Cardiac septum (tissue), 1 donor: ENCODE results near the gene ACAA2. TPM values are rescaled to one million over a fixed set of nuclear protein-coding genes. Genes with fewer than 3 reads are reported as not detected.
"Not testable (repeated sequence)": the region's sequence is repeated elsewhere in the genome, so short reads cannot be mapped to it uniquely, and the experiment has no call there.

Experiments used
- DNase-seq: peaks from one replicate; pipeline ENCODE4 v3.0.0-alpha.2; 2020; ENCODE audit warnings: low spot score
- intact Hi-C: fragments of 100-400 bp; cut with DNase I; formaldehyde crosslinking; loops from one replicate; pipeline ENCODE4 v1.14.0; 2022
- total RNA-seq: library from RNA; stranded (reverse); fragmentation: NEBNext Ultra II Directional; extraction: Animal tissue kit (Norgen Biotek cat#: 25700); gene quantifications from one replicate; pipeline ENCODE4 v1.2.1, GENCODE V29; 2021
- donor health status: DM: no; HTN: no; CAD: no.

ACAA2 gene
- total RNA-seq, 1 donor from 2014 or later, result 130 TPM

DNA sequence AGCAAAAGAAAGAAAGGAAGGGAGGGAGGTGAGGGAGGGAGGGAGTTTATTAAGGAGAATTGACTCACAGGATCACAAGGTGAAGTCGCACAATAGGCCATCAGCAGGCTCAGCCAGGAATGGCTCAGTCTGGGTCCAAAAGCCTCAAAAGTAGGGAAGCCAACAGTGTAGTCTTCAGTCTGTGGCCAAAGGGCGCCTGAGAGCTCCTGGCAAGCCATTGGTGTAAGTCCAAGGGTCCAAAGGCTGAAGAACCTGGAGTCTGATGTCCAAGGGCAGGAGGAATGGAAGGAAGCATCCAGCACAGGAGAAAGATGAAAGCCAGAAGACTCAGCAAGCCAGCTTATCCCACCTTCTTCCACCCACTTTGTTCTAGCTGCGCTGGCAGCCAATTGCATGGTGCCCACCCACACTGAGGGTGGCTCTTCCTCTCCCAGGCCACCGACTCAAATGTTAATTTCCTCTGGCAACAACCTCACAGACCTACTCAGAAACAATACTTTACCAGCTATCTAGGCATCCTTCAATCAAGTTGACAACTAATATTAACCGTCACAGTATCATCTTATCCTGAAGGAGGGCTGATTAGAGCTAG lies 5.8 kb upstream of the ACAA2 start:
- intact Hi-C loops, result no loop called here
- DNase-seq, result no peak

DNA sequence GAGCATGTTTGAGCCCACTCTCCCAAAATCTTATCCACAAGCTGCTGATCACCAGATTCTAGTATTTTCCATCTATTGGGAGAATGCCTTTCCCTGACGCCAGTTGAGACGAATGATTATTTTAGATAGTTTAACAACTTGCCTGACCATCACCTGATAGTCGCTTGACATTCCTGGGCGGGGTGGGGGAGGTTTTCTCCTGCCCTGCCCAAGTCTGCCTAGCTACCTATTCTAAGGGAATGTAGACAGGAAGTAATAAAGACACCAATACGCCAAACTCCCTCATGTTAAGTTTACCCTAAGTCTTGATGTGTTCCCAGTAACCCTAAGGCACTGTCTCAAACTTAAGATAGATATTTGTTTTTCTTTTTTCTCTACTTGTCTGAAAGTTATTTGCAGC lies 4.6 kb upstream of the ACAA2 start:
- intact Hi-C loops, result no loop called here
- no peak for DNase-seq

DNA sequence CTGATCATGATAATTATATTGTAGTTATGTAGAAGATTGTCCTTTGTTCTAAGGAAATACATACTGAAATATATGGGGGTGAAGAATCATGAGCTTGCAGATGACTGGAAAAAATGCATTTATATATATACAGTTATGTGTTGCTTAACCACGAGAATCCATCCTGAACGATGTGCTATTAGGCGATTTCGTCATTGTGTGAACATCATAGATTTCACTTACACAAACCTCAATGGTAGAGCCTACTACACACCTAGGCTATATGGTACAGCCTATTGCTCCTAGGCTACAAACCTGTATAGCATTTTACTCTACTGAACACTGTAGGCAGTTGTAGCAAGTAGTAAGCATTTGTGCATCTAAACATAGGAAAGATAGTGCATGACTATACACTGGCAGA lies 2.6 kb upstream of the ACAA2 start:
- intact Hi-C loops, result no loop called here
- DNase-seq, result no peak

- DNase-seq, result peak; percentile 78
- intact Hi-C loops, result loop anchor here (5.0 kb wide), 1 partner anchor 862 kb away; the partner anchor contains the start of gene SMAD7
Observed at GRCh38 chr18:49814147-49814499, 790 bp upstream of the ACAA2 start.

DNA sequence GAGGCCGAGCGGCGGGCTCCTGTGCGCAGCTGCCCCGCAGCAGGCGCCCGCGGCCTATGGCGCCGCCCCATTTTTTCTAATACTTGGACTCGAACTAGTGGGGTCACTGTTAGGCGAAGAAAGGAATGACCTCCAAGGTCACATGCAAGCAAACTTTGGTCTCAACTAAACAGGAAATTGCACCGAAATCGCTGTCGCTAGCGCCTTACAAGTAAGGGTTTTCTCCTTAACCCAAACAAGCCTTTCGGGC lies 339 bp downstream of the ACAA2 start:
- intact Hi-C loops, result loop anchor here (5.0 kb wide), 1 partner anchor 861 kb away; the partner anchor contains the start of gene SMAD7
- peak; percentile 76 for DNase-seq

DNA sequence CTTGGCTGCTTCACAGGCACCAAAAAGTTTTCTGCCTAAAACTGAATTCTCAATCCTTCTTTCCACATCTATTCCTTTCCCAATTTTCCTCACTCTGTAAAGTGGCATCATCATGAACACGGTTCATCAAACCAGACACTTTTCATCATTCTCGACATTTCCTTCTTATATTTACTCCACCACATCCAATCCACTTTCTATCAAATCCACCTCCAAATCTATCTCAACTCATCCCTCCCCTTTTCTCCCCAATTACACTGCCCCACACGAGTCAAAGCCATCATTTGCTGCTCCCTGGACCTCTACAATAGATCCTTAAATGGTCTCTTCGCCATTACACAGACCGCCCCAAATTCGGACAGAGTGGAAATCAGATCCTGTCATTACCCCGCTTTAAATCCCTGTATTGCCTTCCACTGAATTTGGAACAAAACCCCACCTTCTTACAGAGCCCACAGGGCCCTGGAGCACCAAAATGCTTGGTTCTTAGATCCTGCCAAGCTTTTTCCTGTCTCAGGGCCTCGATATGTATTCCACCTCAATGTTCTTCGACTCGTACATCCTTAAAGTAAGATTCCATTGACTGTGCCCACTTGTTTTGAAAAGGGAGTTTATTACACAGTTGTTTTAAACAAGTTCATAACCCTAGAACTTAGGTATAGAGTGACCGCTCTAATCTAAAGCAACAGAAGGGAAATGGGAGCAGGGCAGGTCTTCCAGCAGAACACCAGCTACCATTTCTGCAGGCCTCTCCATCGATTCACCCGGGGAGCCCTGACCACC lies 856 bp downstream of the ACAA2 start:
- DNase-seq, result no peak
- intact Hi-C loops, result loop anchor here (5.0 kb wide), 1 partner anchor 860 kb away; the partner anchor contains the start of gene SMAD7

DNA sequence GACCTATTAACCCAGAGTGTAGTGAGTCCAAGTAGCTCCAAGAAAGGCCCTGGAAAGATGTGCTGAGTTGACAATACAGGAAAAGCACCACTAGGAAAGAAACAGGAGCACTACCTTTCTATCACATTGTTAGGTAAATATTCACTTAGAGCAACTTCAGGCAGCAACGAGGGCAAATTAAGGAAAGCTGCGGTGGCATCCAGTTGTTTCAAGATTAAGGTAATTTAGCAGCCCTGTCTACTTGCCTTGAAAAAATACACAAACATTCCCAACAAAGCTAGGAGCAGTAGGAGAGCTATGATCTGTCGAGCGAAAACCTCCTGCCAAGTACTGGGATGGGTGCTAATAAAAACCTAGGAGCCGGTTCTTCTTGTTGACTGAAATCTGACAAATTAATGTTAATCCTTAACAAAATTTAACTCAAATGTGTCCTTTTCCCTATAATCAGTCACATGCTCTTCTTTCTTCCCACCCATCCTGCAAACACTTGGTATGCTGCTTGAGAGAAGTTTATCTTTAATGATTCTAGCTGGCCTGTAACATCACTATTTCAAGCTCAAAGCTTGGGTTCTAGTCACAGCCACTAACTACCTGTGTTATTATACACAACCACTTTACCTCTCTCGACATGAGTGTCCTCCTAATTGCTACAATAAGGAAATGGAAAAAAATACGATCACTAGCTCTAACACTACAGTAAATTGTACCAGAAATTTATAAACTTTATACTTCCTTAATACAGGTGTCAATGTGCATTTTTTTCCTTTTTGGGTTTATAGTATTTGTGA lies 2.0 kb downstream of the ACAA2 start:
- no peak for DNase-seq
- intact Hi-C loops, result loop anchor here (5.0 kb wide), 1 partner anchor 859 kb away; the partner anchor contains the start of gene SMAD7

- intact Hi-C loops, DNase-seq: not testable (repeated sequence)
Observed at GRCh38 chr18:49808553-49809191, 4.7 kb downstream of the ACAA2 start.

DNA sequence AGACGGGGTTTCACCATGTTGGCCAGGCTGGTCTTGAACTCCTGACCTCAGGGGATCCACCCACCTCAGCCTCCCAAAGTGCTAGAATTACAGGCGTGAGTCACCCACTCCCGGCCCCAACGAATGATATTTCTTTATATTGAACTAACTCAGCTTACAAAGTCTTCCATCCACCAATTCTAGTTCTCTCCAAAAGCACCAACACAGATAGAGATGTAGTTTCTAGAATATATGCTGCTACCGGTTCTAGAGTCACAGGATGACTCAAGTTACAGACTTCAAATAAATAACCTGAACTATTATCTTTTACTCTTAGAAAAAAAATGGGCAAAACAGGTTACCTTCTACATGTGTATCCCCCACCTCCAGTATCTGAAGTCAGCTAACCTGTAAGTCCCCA lies 9.2 kb downstream of the ACAA2 start:
- intact Hi-C loops, result no loop called here
- no peak for DNase-seq

DNA sequence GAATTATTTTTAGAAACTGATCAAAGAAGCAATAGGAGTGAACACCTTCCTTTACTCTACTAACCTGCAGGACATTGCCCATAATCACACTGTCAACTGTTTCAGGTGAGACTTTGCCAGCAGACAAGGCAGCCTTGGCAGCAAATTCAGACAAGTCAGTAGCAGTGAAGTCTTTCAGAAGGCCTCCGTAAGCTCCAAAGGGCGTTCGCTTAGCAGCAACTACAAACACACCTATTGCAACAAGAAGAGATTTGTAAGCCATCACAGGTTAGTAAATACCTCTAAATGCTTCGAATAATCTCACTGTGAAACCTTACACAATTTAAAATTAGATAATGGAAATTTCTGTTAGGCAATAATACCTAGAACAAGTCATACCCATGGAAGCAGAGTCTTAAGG lies 10.7 kb downstream of the ACAA2 start:
- DNase-seq, result no peak
- intact Hi-C loops, result no loop called here

GRCh38 chr18:49800491-49800890 lies 12.8 kb downstream of the ACAA2 start:
- intact Hi-C loops, DNase-seq: not testable (repeated sequence)

DNA sequence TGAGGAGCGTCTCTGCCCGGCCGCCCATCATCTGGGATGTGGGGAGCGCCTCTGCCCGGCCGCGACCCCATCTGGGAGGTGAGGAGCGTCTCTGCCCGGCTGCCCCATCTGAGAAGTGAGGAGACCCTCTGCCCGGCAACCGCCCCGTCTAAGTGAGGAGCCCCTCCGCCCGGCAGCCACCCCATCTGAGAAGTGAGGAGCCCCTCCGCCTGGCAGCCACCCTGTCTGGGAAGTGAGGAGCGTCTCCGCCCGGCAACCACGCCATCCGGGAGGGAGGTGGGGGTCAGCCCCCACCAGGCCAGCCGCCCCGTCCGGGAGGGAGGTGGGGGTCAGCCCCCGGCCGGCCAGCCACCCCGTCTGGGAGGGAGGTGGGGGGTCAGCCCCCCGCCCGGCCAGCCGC lies 13.5 kb downstream of the ACAA2 start:
- DNase-seq, intact Hi-C loops: not testable (repeated sequence)

- no peak for DNase-seq
- intact Hi-C loops, result no loop called here
Observed at GRCh38 chr18:49798001-49798400, 15.3 kb downstream of the ACAA2 start.

DNA sequence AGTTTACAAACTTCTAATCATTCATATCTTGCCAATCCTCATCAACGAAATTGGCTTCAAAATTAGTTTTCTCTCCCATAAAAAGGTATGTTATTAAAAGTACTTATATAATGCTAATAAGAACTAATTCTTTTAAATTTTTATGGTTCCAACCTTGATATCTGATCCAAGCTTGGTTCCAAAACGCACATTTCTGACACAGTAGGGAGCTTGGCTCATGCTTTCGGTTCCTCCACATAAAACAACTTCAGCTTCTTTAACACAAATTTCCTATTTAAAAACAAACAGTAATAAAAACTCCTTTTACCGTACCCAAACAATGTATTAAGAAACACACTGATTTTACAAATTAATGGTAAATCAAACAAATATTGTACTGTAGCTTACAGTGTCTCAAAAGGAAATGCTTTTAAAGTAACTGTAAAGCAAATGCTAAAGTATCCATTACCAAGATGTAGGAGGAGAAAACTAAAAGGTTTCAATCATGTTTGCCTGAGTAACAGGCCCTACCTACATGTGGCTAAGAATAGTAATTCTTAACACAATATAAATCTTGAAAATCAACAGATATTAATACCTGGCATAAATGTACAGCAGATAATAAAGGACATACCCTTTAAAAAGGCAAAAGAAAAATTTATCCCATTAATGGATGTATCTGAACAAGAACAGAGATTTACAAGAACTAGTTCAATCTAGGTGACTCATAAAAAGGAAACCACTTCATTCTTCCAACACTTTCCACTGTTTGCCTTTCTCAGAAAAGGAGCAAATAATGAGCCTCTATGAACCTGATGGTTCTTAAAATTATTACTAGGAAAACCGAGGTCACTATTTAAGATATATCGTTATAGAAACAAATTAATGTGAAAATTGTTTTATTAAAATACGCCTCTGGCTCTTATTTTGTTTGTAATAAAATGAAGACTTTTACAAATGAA lies 17.5 kb downstream of the ACAA2 start:
- intact Hi-C loops, result no loop called here
- no peak for DNase-seq

DNA sequence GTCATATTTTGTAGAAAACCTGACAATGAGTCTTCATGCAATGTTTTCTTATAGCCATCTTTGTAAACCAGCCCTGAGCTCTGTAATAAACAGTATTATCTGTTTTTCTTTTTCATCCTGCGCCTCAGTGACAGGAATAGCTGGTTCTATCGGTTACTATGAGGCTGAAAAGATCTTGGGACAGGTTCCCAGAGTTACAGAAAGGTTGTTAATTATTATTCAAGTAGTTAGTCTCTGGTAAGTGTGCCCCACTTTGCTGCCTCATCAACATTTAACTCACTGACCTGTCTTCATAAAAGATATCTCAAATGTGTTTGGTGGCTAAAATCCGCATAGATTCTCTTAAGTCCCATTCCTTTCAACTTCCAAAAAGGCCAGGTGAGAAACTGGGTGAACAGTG lies 18.6 kb downstream of the ACAA2 start:
- DNase-seq, result no peak
- intact Hi-C loops, result no loop called here

GRCh38 chr18:49789560-49790134 lies 23.7 kb downstream of the ACAA2 start:
- DNase-seq, intact Hi-C loops: not testable (repeated sequence)

DNA sequence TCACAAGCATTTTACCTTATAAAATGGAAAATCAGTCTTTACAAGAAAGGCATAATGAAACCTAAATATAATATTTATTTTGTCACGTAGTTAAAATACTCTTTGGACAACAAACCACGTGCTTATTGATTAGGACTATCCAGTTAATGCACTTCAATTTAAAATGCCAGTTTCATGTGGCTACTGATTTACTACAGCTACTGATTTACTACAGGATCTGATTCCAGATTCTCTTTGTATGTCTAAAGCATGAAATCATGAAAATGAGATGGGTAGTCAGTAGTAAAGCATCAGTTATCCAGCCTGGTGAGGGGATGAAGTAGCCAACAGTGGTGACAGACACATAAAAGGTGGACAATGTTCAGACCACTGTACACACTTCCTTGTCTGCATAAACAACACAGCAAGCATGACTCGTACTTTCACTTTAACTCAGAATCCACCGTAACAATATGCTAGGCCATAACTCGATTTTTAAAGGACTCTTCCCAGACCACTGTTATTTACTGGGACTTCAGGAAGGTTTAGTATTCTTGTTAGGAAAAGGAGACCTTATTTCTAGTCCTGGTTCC lies 24.9 kb downstream of the ACAA2 start:
- intact Hi-C loops, result no loop called here
- no peak for DNase-seq

DNA sequence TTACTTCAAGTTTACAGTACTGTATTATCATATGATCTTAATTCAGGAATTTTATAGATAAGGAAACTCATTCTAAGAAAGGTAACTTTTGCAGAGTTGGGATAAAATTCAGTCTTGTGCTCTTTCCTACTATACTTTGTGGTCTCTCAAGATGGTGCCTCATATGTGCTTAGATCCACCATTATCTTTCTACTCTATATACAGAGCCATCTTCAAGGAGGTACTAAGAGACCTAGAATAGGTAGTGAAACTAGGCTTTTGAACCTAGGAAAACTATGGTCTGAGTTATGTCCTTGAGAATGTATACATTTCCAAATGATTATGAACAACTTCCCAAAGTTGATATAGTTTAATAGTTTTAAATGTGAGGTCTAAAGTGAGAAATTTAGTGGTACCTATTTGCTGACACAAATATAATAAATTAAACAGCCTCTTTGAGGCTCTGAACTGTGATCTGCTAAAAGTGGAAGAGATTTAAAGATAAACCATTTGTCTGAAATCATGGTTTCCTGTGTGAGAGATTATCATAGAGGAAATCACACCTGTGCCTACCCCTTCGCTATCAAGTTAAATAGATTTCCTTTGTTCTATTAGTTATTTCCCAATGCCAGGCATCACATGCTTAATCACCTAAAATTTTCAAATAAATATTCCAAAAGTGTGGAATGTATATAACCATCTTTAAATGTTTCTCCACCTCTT lies 27.2 kb downstream of the ACAA2 start:
- intact Hi-C loops, result no loop called here
- DNase-seq, result no peak
